Kidney (tissue), 14 donors: ENCODE results near the gene DENND6B. TPM values are rescaled to one million over a fixed set of nuclear protein-coding genes. Genes with fewer than 3 reads are reported as not detected.

Experiments
- DNase-seq, 5 donors: peaks; one replicate each; pipeline ENCODE4 v3.0.0-alpha.2; 2013 to 2020
- FAIRE-seq: peaks from 2 replicates; lab custom pipeline; 2012; peaks lifted over from hg19 to GRCh38; lab: Jason Lieb, UNC
- H3K27ac ChIP-seq, 2 donors: one replicate each; pipeline ENCODE4 v1.7.0; 2013; ENCODE audit warnings: low read depth in 2 of 2, low read length in 2 of 2, inconsistent platforms in 1 of 2
- H3K27me3 ChIP-seq: one replicate; pipeline ENCODE4 v1.7.1; 2013; ENCODE audit warnings: low read length, inconsistent platforms; ENCODE audit not compliant: control insufficient read depth, insufficient read depth
- H3K36me3 ChIP-seq, 3 donors: one replicate each; pipeline versions ENCODE4 v1.7.0 to v1.7.1; 2013; ENCODE audit warnings: low read length in 3 of 3, control low read depth in 1 of 3, inconsistent platforms in 1 of 3; ENCODE audit not compliant: insufficient read depth in 3 of 3, control insufficient read depth in 2 of 3
- H3K4me1 ChIP-seq, 3 donors: one replicate each; pipeline versions ENCODE4 v1.7.0 to v1.7.1; 2013; ENCODE audit warnings: low read length in 3 of 3, inconsistent platforms in 1 of 3, low read depth in 1 of 3; ENCODE audit not compliant: control insufficient read depth in 2 of 3, insufficient read depth in 2 of 3
- H3K4me3 ChIP-seq, 3 donors: one replicate each; pipeline versions ENCODE4 v1.7.0 to v1.8.1; 2013; ENCODE audit warnings: low read length in 3 of 3, control low read depth in 1 of 3, inconsistent platforms in 1 of 3
- H3K9ac ChIP-seq, 3 donors: one replicate each; pipeline versions ENCODE4 v1.7.0 to v1.7.1; 2013; ENCODE audit warnings: low read length in 3 of 3, control low read depth in 1 of 3, inconsistent platforms in 1 of 3
- H3K9me3 ChIP-seq, 3 donors: one replicate each; pipeline versions ENCODE4 v1.7.0 to v1.7.1; 2013; ENCODE audit warnings: low read length in 3 of 3, control low read depth in 1 of 3, inconsistent platforms in 1 of 3; ENCODE audit not compliant: control insufficient read depth in 2 of 3, insufficient read depth in 1 of 3
- intact Hi-C: fragments of 100-400 bp; cut with DNase I; formaldehyde crosslinking; loops from one replicate; pipeline ENCODE4 v1.11.1; 2022
- polyA plus RNA-seq: library from polyadenylated mRNA; stranded (reverse); fragments of 350-450 nt; fragmentation: Illumina TruSeq; extraction: RNeasy Lipid Tissue Mini Kit (QIAGEN cat#74804); gene quantifications from one replicate; pipeline ENCODE4 v1.2.3, GENCODE V29; 2014; ENCODE audit warnings: low read depth, low replicate concordance; ENCODE audit not compliant: insufficient read depth
- total RNA-seq: library from RNA; stranded (reverse); fragmentation: NEBNext Ultra II Directional; extraction: Animal tissue kit (Norgen Biotek cat#: 25700); gene quantifications from one replicate; pipeline ENCODE4 v1.2.1, GENCODE V29; 2021
- TF ChIP-seq, protein P1 (sequence below): IDR thresholded peaks from 3 replicates; pipeline ENCODE4 v1.5.1; 2012; ENCODE audit warnings: mild to moderate bottlenecking, moderate library complexity, borderline replicate concordance; ENCODE audit not compliant: insufficient read depth; ENCODE audit errors: extremely low read depth
- donor health status: control.
- donor health status: control.
- donor health status: control.
- donor health status: control.
- donor health status: control.
- donor health status: DM: yes; HTN: yes; CAD: no.
- donor health status: Normal renal cell carcinoma (clear cell type).

The DENND6B gene
- total and polyA plus RNA-seq, 2 donors from 2014 or later = 14.5 to 16.7 TPM

DNA sequence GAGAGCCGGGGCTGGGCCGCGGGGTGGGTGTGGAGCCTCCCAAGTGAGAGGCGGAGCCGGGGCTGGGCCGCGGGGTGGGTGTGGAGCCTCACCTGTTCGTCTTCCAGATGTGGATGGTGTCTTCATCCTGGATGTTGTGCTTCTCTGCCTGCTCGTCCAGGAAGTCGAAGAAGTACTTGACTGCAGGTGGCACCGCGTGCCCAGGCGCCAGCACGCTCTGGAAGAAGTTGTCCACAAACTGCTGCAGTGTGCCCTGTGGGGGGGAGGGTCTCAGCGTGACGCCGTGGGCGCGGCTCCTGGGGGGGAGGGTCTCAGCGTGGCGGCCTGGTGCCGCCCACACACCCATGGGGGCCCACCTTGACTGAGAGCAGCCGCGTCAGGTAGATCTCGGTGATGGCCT, 49.1 kb downstream of the DENND6B start:
- Histone ChIP-seq H3K4me1 (peaks cover 0 to 4% (median 3%) of the 10 kb centered on the region in 3 donors), H3K36me3 (peaks cover 0 to 56% (median 19%) of the 10 kb centered on the region in 3 donors), H3K27me3 (no peaks in the 10 kb centered on the region), H3K27ac (no peak overlapping the region), H3K9me3 (no peaks in the 10 kb centered on the region), H3K4me3 (no peak overlapping the region), H3K9ac (no peak overlapping the region)
- DNase-seq = no peak
- FAIRE-seq = no peak
- intact Hi-C loops = no loop called here
- TF ChIP-seq, protein P1, sequence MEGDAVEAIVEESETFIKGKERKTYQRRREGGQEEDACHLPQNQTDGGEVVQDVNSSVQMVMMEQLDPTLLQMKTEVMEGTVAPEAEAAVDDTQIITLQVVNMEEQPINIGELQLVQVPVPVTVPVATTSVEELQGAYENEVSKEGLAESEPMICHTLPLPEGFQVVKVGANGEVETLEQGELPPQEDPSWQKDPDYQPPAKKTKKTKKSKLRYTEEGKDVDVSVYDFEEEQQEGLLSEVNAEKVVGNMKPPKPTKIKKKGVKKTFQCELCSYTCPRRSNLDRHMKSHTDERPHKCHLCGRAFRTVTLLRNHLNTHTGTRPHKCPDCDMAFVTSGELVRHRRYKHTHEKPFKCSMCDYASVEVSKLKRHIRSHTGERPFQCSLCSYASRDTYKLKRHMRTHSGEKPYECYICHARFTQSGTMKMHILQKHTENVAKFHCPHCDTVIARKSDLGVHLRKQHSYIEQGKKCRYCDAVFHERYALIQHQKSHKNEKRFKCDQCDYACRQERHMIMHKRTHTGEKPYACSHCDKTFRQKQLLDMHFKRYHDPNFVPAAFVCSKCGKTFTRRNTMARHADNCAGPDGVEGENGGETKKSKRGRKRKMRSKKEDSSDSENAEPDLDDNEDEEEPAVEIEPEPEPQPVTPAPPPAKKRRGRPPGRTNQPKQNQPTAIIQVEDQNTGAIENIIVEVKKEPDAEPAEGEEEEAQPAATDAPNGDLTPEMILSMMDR = no peak

DNA sequence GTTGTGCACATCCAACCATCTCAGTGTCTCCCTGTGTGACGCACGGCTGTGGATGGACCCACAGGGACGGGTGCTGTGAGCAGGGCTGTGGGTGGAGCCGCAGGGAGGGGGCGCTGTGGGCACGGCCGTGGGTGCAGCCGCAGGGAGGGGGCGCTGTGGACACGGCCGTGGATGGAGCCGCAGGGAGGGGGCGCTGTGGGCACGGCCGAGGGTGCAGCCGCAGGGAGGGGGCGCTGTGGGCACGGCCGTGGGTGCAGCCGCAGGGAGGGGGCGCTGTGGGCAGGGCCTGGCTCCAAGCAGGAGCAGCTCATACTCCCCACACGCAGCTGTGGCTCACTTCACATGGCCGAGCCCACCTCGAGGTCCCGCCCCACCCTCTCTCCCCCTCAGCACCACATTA, 50.7 kb downstream of the DENND6B start:
- Histone ChIP-seq H3K27ac (no peak overlapping the region), H3K4me3 (no peak overlapping the region), H3K27me3 (no peaks in the 10 kb centered on the region), H3K9me3 (no peaks in the 10 kb centered on the region), H3K4me1 (peaks cover 0 to 7% (median 3%) of the 10 kb centered on the region in 3 donors), H3K9ac (no peak overlapping the region), H3K36me3 (peaks cover 0 to 44% (median 15%) of the 10 kb centered on the region in 3 donors)
- FAIRE-seq = no peak
- intact Hi-C loops = no loop called here
- TF ChIP-seq, protein P1 = peak; percentile 62
- peak in 3 of 5 donors; percentile 50 to 91 (median 53) for DNase-seq

DNA sequence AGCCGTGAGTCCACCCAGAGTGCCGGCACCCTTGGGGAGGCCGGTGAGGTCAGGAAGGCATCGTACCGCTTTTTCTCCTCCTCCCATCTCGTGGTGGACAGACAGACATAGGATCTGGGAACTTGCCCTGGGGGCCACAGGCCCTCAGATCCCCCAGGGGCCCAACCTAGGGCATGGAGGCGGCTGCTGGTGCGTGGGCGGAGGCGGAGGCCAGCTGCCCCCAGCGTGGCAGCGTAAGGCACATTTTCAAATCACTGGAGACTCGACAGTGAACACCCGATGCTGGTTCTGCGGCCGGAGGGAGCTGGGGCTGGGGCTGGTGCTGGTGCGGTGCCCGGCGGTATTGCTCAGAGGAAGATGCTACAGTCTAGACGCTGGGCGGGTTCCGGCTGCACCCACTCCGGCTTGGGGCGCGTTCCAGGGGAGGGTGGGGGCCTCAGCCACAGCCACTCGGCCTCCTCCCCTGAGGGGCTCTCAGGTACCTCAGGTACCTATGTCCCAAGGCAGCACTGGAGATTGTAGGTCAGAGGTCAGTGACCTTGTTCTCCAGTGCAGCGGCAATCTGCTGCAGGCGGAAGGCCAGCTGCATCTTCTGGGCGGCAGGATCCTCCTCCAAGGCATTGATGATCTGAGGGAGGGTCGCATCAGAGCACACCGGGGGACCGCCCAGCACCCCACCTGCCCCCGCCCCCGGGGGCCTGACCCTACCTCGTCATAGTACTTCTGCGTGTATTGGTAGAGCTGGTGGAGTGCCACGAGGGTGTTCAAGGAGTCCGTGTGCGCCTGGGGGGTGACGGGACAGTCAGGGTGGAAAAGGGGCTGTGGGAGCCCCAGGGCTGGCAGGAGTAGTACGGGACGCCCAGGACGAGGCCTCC, 51.4 kb downstream of the DENND6B start:
- Histone ChIP-seq H3K27me3 (no peaks in the 10 kb centered on the region), H3K4me3 (no peak overlapping the region), H3K27ac (no peak overlapping the region), H3K9me3 (no peaks in the 10 kb centered on the region), H3K36me3 (peaks cover 0 to 40% (median 12%) of the 10 kb centered on the region in 3 donors), H3K9ac (no peak overlapping the region), H3K4me1 (peaks cover 0 to 14% (median 3%) of the 10 kb centered on the region in 3 donors)
- intact Hi-C loops = no loop called here
- TF ChIP-seq, protein P1 = no peak
- FAIRE-seq = no peak
- DNase-seq = no peak
